Stimulated activated CD8-positive, alpha-beta memory T cell treated with anti-CD3 and anti-CD28 coated beads, Interleukin-7, amount 100 ng/mL, for 48 hours (primary cell): ENCODE data around the gene IQCH.

Experiments used
- DNase-seq, 2 donors: peaks; one replicate each; pipeline ENCODE4 v3.0.0-alpha.2; 2020; ENCODE audit warnings: low read depth in 1 of 2; ENCODE audit errors: extremely low read depth in 1 of 2

The IQCH gene

GRCh38 chr15:67254238-67255175, at the start of gene IQCH, which contains the start of gene AAGAB:
IQCH (plus strand) TSS chr15:67254786; CDS start chr15:67254897, 111 bp downstream.
AAGAB (minus strand) TSS chr15:67254661; CDS start chr15:67254631, 30 bp downstream.
- DNase-seq = peak; percentile 95 to 98

- no peak for DNase-seq
These were observed 46.9 kb upstream of the IQCH start for GRCh38 chr15:67207555-67208207.

- no peak for DNase-seq
These were observed 46.2 kb upstream of the IQCH start for GRCh38 chr15:67208396-67208795.

- DNase-seq = no peak
These were observed 43.9 kb upstream of the IQCH start for GRCh38 chr15:67210555-67211168.

DNA sequence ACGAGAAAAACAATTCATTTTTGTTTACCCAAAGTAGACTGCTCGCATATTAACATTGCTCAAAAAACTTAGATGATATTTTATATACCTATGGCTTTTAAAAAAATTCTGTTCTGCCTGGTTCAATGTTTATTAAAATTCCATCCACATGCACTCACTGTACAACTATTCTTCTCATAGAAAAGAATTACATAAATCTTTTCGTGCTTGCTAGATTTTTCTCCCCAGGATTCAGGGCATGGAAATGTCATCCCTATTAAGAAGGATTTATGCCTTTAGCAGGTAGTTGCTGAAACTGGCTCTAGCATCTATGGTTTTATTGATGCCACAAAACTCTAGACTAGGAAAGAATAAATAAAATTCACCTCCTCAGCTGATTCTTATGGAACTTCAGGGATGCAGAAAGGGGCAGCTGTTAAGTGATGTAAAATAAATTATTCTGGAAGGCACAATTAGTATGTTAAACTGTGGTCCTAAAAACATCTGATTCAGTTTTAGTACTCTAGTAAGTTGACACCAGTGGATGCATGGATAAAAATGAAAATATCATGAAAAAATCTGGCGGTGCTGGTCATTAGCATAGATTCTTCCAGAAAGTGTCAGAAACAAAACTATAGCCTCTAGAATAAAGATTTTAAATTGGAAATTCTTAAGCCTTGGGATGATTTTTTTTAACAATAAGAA, 41.8 kb upstream of the IQCH start:
- DNase-seq = no peak

- DNase-seq = no peak
These were observed 39.5 kb upstream of the IQCH start for GRCh38 chr15:67215102-67215501.

DNA sequence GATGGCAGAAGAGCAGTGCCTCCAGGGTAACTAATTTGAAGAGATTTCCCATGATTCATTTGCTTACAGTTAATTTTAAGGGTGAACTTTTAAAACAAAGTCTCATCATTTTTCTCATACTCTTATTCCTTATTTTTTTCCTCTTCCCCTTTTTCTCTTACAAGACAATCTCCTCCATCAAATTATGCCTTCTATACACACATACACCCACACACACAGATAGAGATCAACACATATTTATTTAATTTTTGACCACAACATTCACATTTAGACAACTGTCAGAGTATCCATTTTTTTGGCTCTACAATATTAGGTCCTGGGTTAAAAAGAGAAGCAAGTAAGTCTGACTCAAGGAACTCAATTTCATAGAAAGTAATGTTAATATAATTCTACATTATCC, 37.7 kb upstream of the IQCH start:
- DNase-seq = no peak

DNA sequence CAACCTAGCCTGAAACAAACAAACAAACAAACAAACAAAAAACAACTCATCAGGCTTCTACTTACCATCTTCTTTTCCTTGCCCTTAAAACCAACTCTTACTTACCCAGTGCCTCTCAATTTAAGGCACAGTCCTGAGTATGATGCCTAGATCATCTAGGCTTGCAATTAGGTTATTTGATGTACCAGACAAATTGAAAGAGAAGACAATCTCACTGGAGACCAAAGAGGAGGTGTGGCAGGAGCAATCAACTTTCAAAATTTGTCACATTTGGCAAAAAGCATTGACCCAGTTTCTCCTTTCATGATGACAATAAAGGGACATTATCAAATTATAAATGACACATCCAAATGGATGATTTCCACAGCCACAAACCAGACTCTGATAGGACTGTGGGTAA, 36.2 kb upstream of the IQCH start:
- no peak for DNase-seq

- no peak for DNase-seq
These were observed 35.3 kb upstream of the IQCH start for GRCh38 chr15:67219288-67219687.

GRCh38 chr15:67224889-67225288, 29.7 kb upstream of the IQCH start:
- DNase-seq = no peak

DNA sequence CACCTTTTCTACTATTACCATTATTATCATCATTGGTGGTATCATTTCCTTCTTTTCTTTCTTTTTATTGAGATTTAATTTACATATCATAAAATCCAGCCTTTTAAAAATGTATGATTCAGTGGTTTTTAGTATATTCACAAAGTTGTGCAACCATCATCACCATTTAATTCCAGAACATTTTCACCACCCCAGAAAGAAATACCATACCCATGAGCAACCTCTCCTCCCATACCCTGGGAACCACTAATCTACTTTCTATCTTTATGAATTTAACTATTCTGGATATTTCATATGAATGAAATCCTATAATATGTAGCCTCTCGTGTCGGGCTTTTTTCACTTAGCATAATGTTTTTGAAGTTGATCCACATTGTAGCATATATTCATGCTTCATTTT, 29.2 kb upstream of the IQCH start:
- no peak for DNase-seq

GRCh38 chr15:67227431-67227830, 27.2 kb upstream of the IQCH start:
- no peak for DNase-seq

GRCh38 chr15:67227846-67228245, 26.7 kb upstream of the IQCH start:
- DNase-seq = no peak

DNA sequence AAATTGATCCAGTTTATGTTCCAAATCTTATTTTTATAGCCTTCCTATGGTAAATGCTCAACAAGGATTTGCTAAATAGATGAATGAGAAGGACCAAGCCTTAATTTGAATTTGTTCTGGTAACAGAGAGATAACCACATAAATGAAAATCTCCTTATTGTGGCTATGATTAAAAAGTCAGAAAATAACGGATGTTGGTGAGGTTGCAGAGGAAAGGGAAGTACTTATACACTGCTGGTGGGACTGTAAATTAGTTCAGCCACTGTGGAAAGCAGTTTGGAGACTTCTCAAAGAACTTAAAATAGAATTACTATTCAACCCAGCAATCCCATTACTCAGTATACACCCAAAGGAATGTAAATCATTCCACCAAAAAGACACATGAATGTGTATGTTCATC, 26.3 kb upstream of the IQCH start:
- DNase-seq = no peak

GRCh38 chr15:67230504-67230903, 24.1 kb upstream of the IQCH start:
- no peak for DNase-seq

GRCh38 chr15:67232591-67232990, 22.0 kb upstream of the IQCH start:
- no peak for DNase-seq

GRCh38 chr15:67240235-67241131, 14.1 kb upstream of the IQCH start:
- no peak for DNase-seq

DNA sequence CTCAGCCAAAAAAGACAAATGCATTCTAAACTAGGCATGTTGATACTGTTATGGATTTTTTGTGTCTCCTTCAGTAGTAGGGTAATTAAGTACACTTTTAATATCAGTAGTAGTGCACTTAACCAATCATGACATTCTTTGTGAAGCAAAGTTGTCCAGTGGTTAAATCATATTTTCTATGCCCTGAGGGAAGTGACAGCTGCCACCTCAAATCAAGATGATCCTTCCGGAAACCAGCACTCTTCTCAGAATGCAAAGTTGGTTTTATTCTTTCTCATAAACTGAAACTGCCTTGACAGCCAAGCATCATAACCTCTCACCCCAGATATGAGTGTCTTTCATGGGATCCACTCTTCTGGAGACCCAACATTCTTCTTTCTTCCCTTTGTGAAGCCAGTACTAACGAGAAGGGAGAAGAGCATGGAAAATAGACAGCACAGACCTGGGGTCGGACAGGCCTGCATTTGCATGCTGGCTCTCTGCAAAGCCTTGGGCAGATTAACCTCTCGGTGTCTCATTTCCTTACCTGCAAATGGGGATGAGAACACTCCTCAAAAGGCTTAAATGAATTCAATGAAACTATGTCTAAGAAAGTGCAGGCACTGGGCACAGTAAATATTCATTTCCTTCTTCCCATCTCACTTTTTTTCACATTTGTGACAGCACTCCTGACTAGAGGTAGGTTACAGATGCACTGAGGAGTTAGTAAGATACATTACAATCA, 13.3 kb upstream of the IQCH start:
- no peak for DNase-seq

- DNase-seq = no peak
These were observed 11.9 kb upstream of the IQCH start for GRCh38 chr15:67242708-67243111.
